Kidney capillary endothelial cell (primary cell): ENCODE results near the gene RUSF1.
A peak's percentile ranks its signal among the peaks of the same experiment; 100 is the strongest.
"Not testable (repeated sequence)": the region's sequence is repeated elsewhere in the genome, so short reads cannot be mapped to it uniquely, and the experiment has no call there.

Source experiments
- DNase-seq: peaks from one replicate; pipeline ENCODE4 v3.0.0-alpha.2; 2018; ENCODE audit warnings: low spot score

RUSF1 gene

GRCh38 chr16:31487071-31487719 is 21.0 kb downstream of the RUSF1 start:
- no peak for DNase-seq

- no peak for DNase-seq
Observed at GRCh38 chr16:31486045-31486444, 22.1 kb downstream of the RUSF1 start.

GRCh38 chr16:31485571-31485970 is 22.6 kb downstream of the RUSF1 start:
- DNase-seq, result no peak

GRCh38 chr16:31484491-31485171 is 23.6 kb downstream of the RUSF1 start:
- DNase-seq, result no peak

GRCh38 chr16:31484048-31484447 is 24.1 kb downstream of the RUSF1 start:
- DNase-seq, result not testable (repeated sequence)

GRCh38 chr16:31483081-31483480 is 25.1 kb downstream of the RUSF1 start, which contains the start of gene SLC5A2:
SLC5A2 (plus strand) TSS chr16:31483123; CDS start chr16:31483137, 14 bp downstream.
- DNase-seq, result no peak

- DNase-seq, result peak; percentile 61
Observed at GRCh38 chr16:31480851-31481536, 27.2 kb downstream of the RUSF1 start.

GRCh38 chr16:31479751-31480150 is 28.4 kb downstream of the RUSF1 start:
- DNase-seq, result no peak

GRCh38 chr16:31478956-31479355 is 29.2 kb downstream of the RUSF1 start:
- DNase-seq, result no peak

GRCh38 chr16:31477220-31478216 is 30.7 kb downstream of the RUSF1 start:
- no peak for DNase-seq

GRCh38 chr16:31476303-31477219 is 31.6 kb downstream of the RUSF1 start:
- no peak for DNase-seq

GRCh38 chr16:31475946-31476302 is 32.3 kb downstream of the RUSF1 start:
- no peak for DNase-seq

GRCh38 chr16:31474773-31475738 is 33.1 kb downstream of the RUSF1 start:
- no peak for DNase-seq

GRCh38 chr16:31474173-31474714 is 33.9 kb downstream of the RUSF1 start:
- no peak for DNase-seq

- DNase-seq, result no peak
Observed at GRCh38 chr16:31473264-31473984, 34.8 kb downstream of the RUSF1 start.

GRCh38 chr16:31472709-31473203 is 35.4 kb downstream of the RUSF1 start:
- peak; percentile 78 for DNase-seq

GRCh38 chr16:31471875-31472708 is 36.1 kb downstream of the RUSF1 start, which contains the start of gene TGFB1I1:
TGFB1I1 (plus strand) TSS chr16:31472152; CDS start chr16:31472189, 37 bp downstream.
- DNase-seq, result peak; percentile 46
